HCT116 (cell line): ENCODE results near the gene RUNX2. TPM values are rescaled to one million over a fixed set of nuclear protein-coding genes. Genes with fewer than 3 reads are reported as not detected.

ENCODE experiments used
- ATAC-seq: fragments of 200-7000 bp; cut with Tn5 transposase; 2 replicates; pipeline ENCODE4 v1.9.1; 2020; ENCODE audit warnings: mild to moderate bottlenecking, moderate library complexity
- BruUV-seq: library from RNA; stranded (reverse); fragments of 400-500 nt; replicated peaks from 2 replicates; lab custom pipeline; 2021; lab: Mats Ljungman, UMichigan
- CTCF ChIA-PET: fragments of 300-600 bp; sonication (Branson Sonifier 250); formaldehyde crosslinking; loops from one replicate; lab custom pipeline; 2021; ENCODE audit warnings: antibody characterized with exemption; lab: Charles Lee
- POLR2A ChIA-PET: fragments of 300-600, 350-600 bp; sonication (Branson Sonifier 250); formaldehyde crosslinking; loops from one replicate; lab custom pipeline; 2021; ENCODE audit warnings: antibody characterized with exemption; lab: Charles Lee
- RAD21 ChIA-PET, 2 experiments: fragments of 300-600 bp; sonication (Branson Sonifier 250); formaldehyde crosslinking; loops; one replicate each; lab custom pipeline; 2023; ENCODE audit warnings: low total read pairs in 2 of 2; ENCODE audit not compliant: uncharacterized antibody in 2 of 2, unreplicated experiment in 2 of 2, low non-redundant PET in 1 of 2; lab: Charles Lee
- DNase-seq: peaks from one replicate; pipeline ENCODE4 v3.0.0-alpha.2; 2010; ENCODE audit warnings: low read depth, low spot score
- H2AFZ ChIP-seq: fragments of 200-600 bp; shearing (Covaris generic), sonication (generic); 2 replicates; pipeline ENCODE4 v1.6.1; 2017; ENCODE audit warnings: low read depth, mixed run types, mixed read lengths, antibody characterized with exemption, low read length; ENCODE audit not compliant: poor library complexity, severe bottlenecking
- H3K27ac ChIP-seq: 2 replicates; pipeline ENCODE4 v1.5.1; 2012; ENCODE audit warnings: low read depth, low read length
- H3K27me3 ChIP-seq: fragments of 200-600 bp; sonication (generic); 2 replicates; pipeline ENCODE4 v1.6.1; 2016; ENCODE audit warnings: mixed run types, low read length, mixed read lengths; ENCODE audit not compliant: insufficient read depth
- H3K36me3 ChIP-seq, 2 experiments: fragments of 200-500 bp in 1 of 2; fragments of 200-600 bp in 1 of 2; sonication (Bioruptor generic) in 1 of 2; sonication (generic) in 1 of 2; 2 replicates each; pipeline versions ENCODE4 v1.5.1 to v1.6.1; 2014 to 2016; ENCODE audit warnings: low read length in 2 of 2, inconsistent platforms in 1 of 2, mixed read lengths in 1 of 2, mixed run types in 1 of 2; ENCODE audit not compliant: insufficient read depth in 2 of 2, control insufficient read depth in 1 of 2
- H3K4me1 ChIP-seq, 2 experiments: fragments of 200-600 bp in 1 of 2; sonication (generic) in 1 of 2; 2 replicates each; pipeline versions ENCODE4 v1.5.1 to v1.6.1; 2012 to 2017; ENCODE audit warnings: low read length in 2 of 2, inconsistent platforms in 1 of 2, mild to moderate bottlenecking in 1 of 2, mixed read lengths in 1 of 2, mixed run types in 1 of 2, moderate library complexity in 1 of 2; ENCODE audit not compliant: insufficient read depth in 2 of 2, control insufficient read depth in 1 of 2
- H3K4me2 ChIP-seq: fragments of 200-600 bp; sonication (generic); 2 replicates; pipeline ENCODE4 v1.6.1; 2017; ENCODE audit warnings: mixed run types, low read length, mixed read lengths
- H3K4me3 ChIP-seq, 2 experiments: fragments of 200-600 bp in 1 of 2; sonication (generic) in 1 of 2; replicated peaks in 1 of 2; 2 replicates each; pipeline ENCODE4 v1.5.1; 2011 to 2016; ENCODE audit warnings: low read length in 2 of 2, control low read depth in 1 of 2, low read depth in 1 of 2, mild to moderate bottlenecking in 1 of 2, mixed read lengths in 1 of 2, mixed run types in 1 of 2
- H3K79me2 ChIP-seq: fragments of 200-600 bp; sonication (generic); 2 replicates; pipeline ENCODE4 v1.6.1; 2017; ENCODE audit warnings: mild to moderate bottlenecking, mixed run types, low read length, moderate library complexity, mixed read lengths; ENCODE audit not compliant: insufficient read depth
- H3K9ac ChIP-seq: fragments of 200-600 bp; sonication (generic); 2 replicates; pipeline ENCODE4 v1.6.1; 2016; ENCODE audit warnings: low read length, mixed read lengths
- H3K9me2 ChIP-seq: fragments of 200-600 bp; sonication (generic), shearing (Covaris generic); 2 replicates; pipeline ENCODE4 v1.6.1; 2017; ENCODE audit warnings: mixed run types, mild to moderate bottlenecking, moderate library complexity; ENCODE audit not compliant: insufficient read depth
- H3K9me3 ChIP-seq, 2 experiments: fragments of 200-500 bp in 1 of 2; fragments of 200-600 bp in 1 of 2; sonication (Bioruptor generic) in 1 of 2; sonication (generic) in 1 of 2; 2 replicates each; pipeline ENCODE4 v1.6.1; 2014 to 2017; ENCODE audit warnings: low read length in 2 of 2, mixed read lengths in 2 of 2, inconsistent platforms in 1 of 2, low read depth in 1 of 2, mild to moderate bottlenecking in 1 of 2, mixed run types in 1 of 2, moderate library complexity in 1 of 2; ENCODE audit not compliant: control insufficient read depth in 1 of 2, insufficient read depth in 1 of 2
- H4K20me1 ChIP-seq: fragments of 200-600 bp; sonication (generic), shearing (Covaris generic); 2 replicates; pipeline ENCODE4 v1.6.1; 2017; ENCODE audit warnings: mixed run types, mild to moderate bottlenecking, moderate library complexity; ENCODE audit not compliant: insufficient read depth
- ELF1 ChIP-seq: IDR thresholded peaks from 2 replicates; pipeline ENCODE4 v1.6.1; 2012; ENCODE audit warnings: low read depth, borderline replicate concordance
- POLR2A ChIP-seq: IDR thresholded peaks from 2 replicates; pipeline ENCODE4 v1.7.0; 2011; ENCODE audit warnings: borderline replicate concordance; ENCODE audit not compliant: insufficient read depth, insufficient read length; ENCODE audit errors: extremely low read depth
- RAD21 ChIP-seq: IDR thresholded peaks from 2 replicates; pipeline ENCODE4 v1.6.1; 2012; ENCODE audit warnings: low read depth, mild to moderate bottlenecking
- SIN3A ChIP-seq: IDR thresholded peaks from 2 replicates; pipeline ENCODE4 v1.6.1; 2012; ENCODE audit warnings: low read depth
- SRF ChIP-seq: IDR thresholded peaks from 2 replicates; pipeline ENCODE4 v1.6.1; 2012; ENCODE audit warnings: low read depth
- YY1 ChIP-seq: IDR thresholded peaks from 2 replicates; pipeline ENCODE4 v1.6.1; 2011; ENCODE audit warnings: low read length, low read depth, moderate library complexity, mild to moderate bottlenecking; ENCODE audit not compliant: insufficient replicate concordance; ENCODE audit errors: extremely low read depth
- ZFX ChIP-seq: fragments of 450-650 bp; IDR thresholded peaks from 2 replicates; pipeline ENCODE4 v1.6.1; 2017
- ZNF274 ChIP-seq: fragments of 200-500 bp; sonication (Bioruptor generic); IDR thresholded peaks from 2 replicates; pipeline ENCODE4 v1.6.1; 2014; ENCODE audit warnings: mild to moderate bottlenecking, low read depth, low read length, inconsistent platforms
- intact Hi-C: fragments of 100-400 bp; cut with micrococcal nuclease; formaldehyde crosslinking; loops from 2 replicates; pipeline ENCODE4 v1.10.0; 2022
- total RNA-seq: library from RNA; stranded (reverse); gene quantifications from one replicate; pipeline ENCODE4 v1.2.1, GENCODE V29; 2021; ENCODE audit not compliant: unreplicated experiment
- TF ChIP-seq, protein P1 (sequence below): IDR thresholded peaks from 2 replicates; pipeline ENCODE4 v1.6.1; 2011; ENCODE audit warnings: mild to moderate bottlenecking, low read length, moderate library complexity; ENCODE audit not compliant: insufficient replicate concordance; ENCODE audit errors: extremely low read depth

RUNX2 gene
- total RNA-seq, 1 experiment from 2014 or later = 1.1 TPM

DNA sequence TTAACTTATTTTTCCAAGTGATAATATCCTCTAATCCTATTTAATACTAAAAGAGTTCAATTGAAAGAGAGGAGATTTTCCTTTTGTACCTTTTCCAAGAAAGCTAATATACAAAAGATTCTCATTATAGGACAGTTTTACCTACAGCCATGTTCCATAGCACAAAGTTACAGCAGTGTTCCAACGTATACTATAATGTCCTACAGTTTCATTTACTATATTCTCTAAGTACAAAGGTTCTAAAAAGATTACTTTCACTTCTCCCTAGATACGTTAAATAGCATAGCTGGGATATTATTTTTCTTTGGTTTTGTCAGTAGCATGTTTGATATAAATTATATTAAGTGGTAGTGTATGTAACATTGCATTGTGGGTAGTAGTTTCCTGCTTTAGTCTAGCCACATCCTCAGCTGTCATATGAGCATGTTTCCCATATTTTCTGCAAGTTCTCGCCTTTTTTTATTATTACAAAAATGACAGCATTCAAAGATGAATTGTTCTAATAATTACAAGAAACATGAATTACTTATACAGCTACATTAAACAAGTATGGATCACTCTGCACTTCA, 4.4 kb upstream of the RUNX2 start:
- H3K9ac ChIP-seq = no peak overlapping the region
- no peak overlapping the region for H2AFZ ChIP-seq
- CTCF ChIA-PET = interaction anchor here (0.9 kb wide), 1 partner anchor 391 kb away, joined by 3 read pairs; no protein-coding TSS in a partner anchor
- H3K4me3 ChIP-seq = no peak overlapping the region
- no peaks in the 10 kb centered on the region for H3K9me2 ChIP-seq
- POLR2A ChIA-PET = no interaction called here
- H3K79me2 ChIP-seq = no peaks in the 10 kb centered on the region
- BruUV-seq = no TSS peak
- no peak for DNase-seq
- intact Hi-C loops = no loop called here
- no peak overlapping the region for H3K4me2 ChIP-seq
- H3K27me3 ChIP-seq = no peaks in the 10 kb centered on the region
- no peaks in the 10 kb centered on the region for H3K4me1 ChIP-seq
- ATAC-seq = no peak
- H3K36me3 ChIP-seq = no peaks in the 10 kb centered on the region
- TF ChIP-seq ELF1 (no peak), SIN3A (no peak), POLR2A (no peak), ZFX (no peak), RAD21 (no peak), YY1 (no peak), SRF (no peak), ZNF274 (no peak)
- TF ChIP-seq, protein P1, sequence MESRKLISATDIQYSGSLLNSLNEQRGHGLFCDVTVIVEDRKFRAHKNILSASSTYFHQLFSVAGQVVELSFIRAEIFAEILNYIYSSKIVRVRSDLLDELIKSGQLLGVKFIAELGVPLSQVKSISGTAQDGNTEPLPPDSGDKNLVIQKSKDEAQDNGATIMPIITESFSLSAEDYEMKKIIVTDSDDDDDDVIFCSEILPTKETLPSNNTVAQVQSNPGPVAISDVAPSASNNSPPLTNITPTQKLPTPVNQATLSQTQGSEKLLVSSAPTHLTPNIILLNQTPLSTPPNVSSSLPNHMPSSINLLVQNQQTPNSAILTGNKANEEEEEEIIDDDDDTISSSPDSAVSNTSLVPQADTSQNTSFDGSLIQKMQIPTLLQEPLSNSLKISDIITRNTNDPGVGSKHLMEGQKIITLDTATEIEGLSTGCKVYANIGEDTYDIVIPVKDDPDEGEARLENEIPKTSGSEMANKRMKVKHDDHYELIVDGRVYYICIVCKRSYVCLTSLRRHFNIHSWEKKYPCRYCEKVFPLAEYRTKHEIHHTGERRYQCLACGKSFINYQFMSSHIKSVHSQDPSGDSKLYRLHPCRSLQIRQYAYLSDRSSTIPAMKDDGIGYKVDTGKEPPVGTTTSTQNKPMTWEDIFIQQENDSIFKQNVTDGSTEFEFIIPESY = no peak
- no peaks in the 10 kb centered on the region for H3K9me3 ChIP-seq
- RAD21 ChIA-PET = no interaction called here
- no peaks in the 10 kb centered on the region for H4K20me1 ChIP-seq
- H3K27ac ChIP-seq = no peak overlapping the region
